GM23338 (cell line): ENCODE results near the gene CTNNA3. TPM values are rescaled to one million over a fixed set of nuclear protein-coding genes. Genes with fewer than 3 reads are reported as not detected.

Experiments used
- ATAC-seq: fragments of 200-7000 bp; cut with Tn5 transposase; 3 replicates; pipeline ENCODE4 v1.9.1; 2020
- DNase-seq: peaks from one replicate; pipeline ENCODE4 v3.0.0-alpha.2; 2015; ENCODE audit warnings: low spot score
- H2AFZ ChIP-seq: fragments of 200-600 bp; sonication (generic); 2 replicates; pipeline ENCODE4 v1.8.0; 2016; ENCODE audit warnings: antibody characterized with exemption, mild to moderate bottlenecking, moderate library complexity
- H3F3A ChIP-seq: fragments of 200-600 bp; sonication (generic); replicated peaks from 2 replicates; pipeline ENCODE4 v1.8.0; 2017; ENCODE audit warnings: antibody characterized with exemption, mixed run types, low read depth
- H3K27ac ChIP-seq: fragments of 200-600 bp; sonication (generic); 2 replicates; pipeline ENCODE4 v1.6.1; 2016; ENCODE audit warnings: low read depth
- H3K27me3 ChIP-seq: fragments of 200-600 bp; sonication (generic); 2 replicates; pipeline ENCODE4 v1.8.0; 2016; ENCODE audit warnings: mild to moderate bottlenecking, mixed run types, moderate library complexity; ENCODE audit not compliant: insufficient read depth
- H3K36me3 ChIP-seq: fragments of 200-600 bp; sonication (generic); 2 replicates; pipeline ENCODE4 v1.8.0; 2016; ENCODE audit warnings: mild to moderate bottlenecking; ENCODE audit not compliant: insufficient read depth
- H3K4me1 ChIP-seq: fragments of 200-600 bp; sonication (generic); 2 replicates; pipeline ENCODE4 v1.8.0; 2016; ENCODE audit warnings: mild to moderate bottlenecking, moderate library complexity; ENCODE audit not compliant: insufficient read depth
- H3K4me2 ChIP-seq: fragments of 200-600 bp; sonication (generic); 2 replicates; pipeline ENCODE4 v1.7.1; 2017; ENCODE audit warnings: mixed run types
- H3K4me3 ChIP-seq: fragments of 200-600 bp; sonication (generic); 2 replicates; pipeline ENCODE4 v1.6.1; 2016; ENCODE audit warnings: mixed run types
- H3K79me2 ChIP-seq: fragments of 200-600 bp; sonication (generic); replicated peaks from 2 replicates; pipeline ENCODE4 v1.8.0; 2017; ENCODE audit warnings: mild to moderate bottlenecking; ENCODE audit not compliant: insufficient read depth
- H3K9me2 ChIP-seq: fragments of 200-600 bp; sonication (generic); 2 replicates; pipeline ENCODE4 v1.8.0; 2017; ENCODE audit not compliant: insufficient read depth
- H4K20me1 ChIP-seq: fragments of 200-600 bp; sonication (generic); replicated peaks from 2 replicates; pipeline ENCODE4 v1.8.0; 2017; ENCODE audit warnings: mild to moderate bottlenecking; ENCODE audit not compliant: insufficient read depth
- H3K27ac Mint-ChIP-seq: 2 replicates; pipeline ENCODE4 v1.8.0; 2020; ENCODE audit warnings: inconsistent platforms, mild to moderate bottlenecking, moderate library complexity, mixed read lengths
- H3K27me3 Mint-ChIP-seq: 3 replicates; pipeline ENCODE4 v1.8.0; 2022; ENCODE audit warnings: low read depth, mild to moderate bottlenecking, moderate library complexity, mixed read lengths, inconsistent platforms; ENCODE audit not compliant: insufficient read depth, poor library complexity
- H3K36me3 Mint-ChIP-seq: 3 replicates; pipeline ENCODE4 v1.8.0; 2021; ENCODE audit warnings: low read depth, mild to moderate bottlenecking, inconsistent platforms, moderate library complexity, mixed read lengths
- H3K4me1 Mint-ChIP-seq: 3 replicates; pipeline ENCODE4 v1.8.0; 2020; ENCODE audit warnings: mild to moderate bottlenecking, inconsistent platforms, mixed read lengths
- H3K4me3 Mint-ChIP-seq: 3 replicates; pipeline ENCODE4 v1.8.0; 2021; ENCODE audit warnings: moderate library complexity, mild to moderate bottlenecking, inconsistent platforms, mixed read lengths
- H3K9me3 Mint-ChIP-seq: 3 replicates; pipeline ENCODE4 v1.8.0; 2020; ENCODE audit warnings: moderate library complexity, mild to moderate bottlenecking, inconsistent platforms, mixed read lengths
- CREB1 ChIP-seq: fragments of 250-450 bp; sonication (Bioruptor Pico); IDR thresholded peaks from 2 replicates; pipeline ENCODE4 v1.5.0; 2020; ENCODE audit warnings: low read depth, mild to moderate bottlenecking, moderate library complexity
- EZH2 ChIP-seq: fragments of 200-600 bp; sonication (generic); IDR thresholded peaks from one replicate; pipeline ENCODE4 v1.8.0; 2017; ENCODE audit warnings: antibody characterized with exemption, mild to moderate bottlenecking, low read depth; ENCODE audit not compliant: unreplicated experiment
- EZH2phosphoT487 ChIP-seq: fragments of 200-600 bp; sonication (generic); IDR thresholded peaks from one replicate; pipeline ENCODE4 v1.8.1; 2018; ENCODE audit warnings: antibody characterized with exemption; ENCODE audit not compliant: unreplicated experiment
- JUNB ChIP-seq: IDR thresholded peaks from one replicate; pipeline ENCODE4 v1.6.1; 2016; ENCODE audit warnings: antibody characterized with exemption; ENCODE audit not compliant: unreplicated experiment
- NANOG ChIP-seq: IDR thresholded peaks from 2 replicates; pipeline ENCODE4 v1.6.1; 2016; ENCODE audit warnings: antibody characterized with exemption, borderline replicate concordance
- POLR2AphosphoS5 ChIP-seq: IDR thresholded peaks from 2 replicates; pipeline ENCODE4 v1.6.1; 2016; ENCODE audit warnings: antibody characterized with exemption, low read depth
- STAT1 ChIP-seq: IDR thresholded peaks from one replicate; pipeline ENCODE4 v1.6.1; 2016; ENCODE audit warnings: antibody characterized with exemption; ENCODE audit not compliant: unreplicated experiment
- ZNF114 ChIP-seq: fragments of 250-450 bp; sonication (Bioruptor Pico); IDR thresholded peaks from 2 replicates; pipeline ENCODE4 v1.5.0; 2020; ENCODE audit warnings: mild to moderate bottlenecking, moderate library complexity
- ZNF331 ChIP-seq: fragments of 250-450 bp; sonication (Bioruptor Pico); IDR thresholded peaks from 2 replicates; pipeline ENCODE4 v1.5.0; 2020; ENCODE audit warnings: low read depth, mild to moderate bottlenecking, moderate library complexity
- polyA plus RNA-seq: library from polyadenylated mRNA; unstranded; fragments of >200 nt; fragmentation: Nextera tagmentation; extraction: Ambion mirVana; gene quantifications from 2 replicates; pipeline ENCODE4 v1.2.1, GENCODE V29; 2016
- total RNA-seq: library from RNA; depleted of rRNA; stranded (reverse); fragments of >200 nt; shearing (Covaris generic); gene quantifications from 2 replicates; pipeline ENCODE4 v1.2.3, GENCODE V29; 2014
- TF ChIP-seq, protein P1 (sequence below): IDR thresholded peaks from 2 replicates; pipeline ENCODE4 v1.6.1; 2016; ENCODE audit warnings: antibody characterized with exemption
- TF ChIP-seq, protein P2 (sequence below): IDR thresholded peaks from one replicate; pipeline ENCODE4 v1.6.1; 2018; ENCODE audit warnings: antibody characterized with exemption; ENCODE audit not compliant: unreplicated experiment
- TF ChIP-seq, protein P3 (sequence below): fragments of 250-450 bp; sonication (Bioruptor Pico); IDR thresholded peaks from 2 replicates; pipeline ENCODE4 v1.5.0; 2020; ENCODE audit warnings: mild to moderate bottlenecking, moderate library complexity
- TF ChIP-seq, protein P4 (sequence below), 2 experiments: fragments of 200-600 bp in 1 of 2; sonication (generic) in 1 of 2; conservative IDR thresholded peaks; 2 replicates each; pipeline versions ENCODE4 v1.5.1 to v1.6.1; 2016 to 2017; ENCODE audit warnings: antibody characterized with exemption in 2 of 2, low read depth in 2 of 2, mild to moderate bottlenecking in 2 of 2, moderate library complexity in 1 of 2

The CTNNA3 gene
- total and polyA plus RNA-seq, 2 experiments from 2014 or later: 0.71 to 3.3 TPM

DNA sequence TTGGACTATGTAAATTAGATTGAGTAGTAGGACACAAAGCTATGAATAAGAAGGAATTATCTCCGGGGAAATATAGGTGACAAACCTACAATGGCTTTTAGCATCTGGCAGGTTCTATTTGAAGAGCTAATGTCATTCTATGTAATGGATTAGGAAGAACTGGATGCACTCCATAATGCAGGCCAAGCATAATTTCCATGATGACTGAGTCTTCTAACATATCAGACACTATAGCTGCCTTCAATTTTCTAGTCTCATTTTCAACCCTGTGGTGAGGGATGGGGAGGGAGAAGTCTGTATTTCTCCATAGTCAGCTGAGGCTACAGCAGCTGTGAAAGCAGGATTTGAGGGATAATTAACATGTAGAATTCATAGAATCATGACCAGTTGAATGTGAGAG is 1160.6 kb downstream of the CTNNA3 start:
- H3K27ac Mint-ChIP-seq: no peak overlapping the region
- Histone ChIP-seq H4K20me1 (no peaks in the 10 kb centered on the region), H3K4me2 (no peak overlapping the region), H3K4me1 (no peaks in the 10 kb centered on the region), H3F3A (no peaks in the 10 kb centered on the region), H2AFZ (no peak overlapping the region), H3K4me3 (no peak overlapping the region), H3K9me2 (no peaks in the 10 kb centered on the region), H3K27ac (no peak overlapping the region), H3K27me3 (no peaks in the 10 kb centered on the region), H3K79me2 (no peaks in the 10 kb centered on the region), H3K36me3 (no peaks in the 10 kb centered on the region)
- DNase-seq (no peak), ATAC-seq (no peak)
- peaks cover 11% of the 10 kb centered on the region; the same call in 2 of the 3 replicates for H3K4me1 Mint-ChIP-seq
- no peak overlapping the region for H3K4me3 Mint-ChIP-seq
- TF ChIP-seq JUNB (no peak), ZNF114 (CRISPR knock-in tag) (no peak), ZNF331 (CRISPR knock-in tag) (no peak), EZH2 (no peak), POLR2AphosphoS5 (no peak), CREB1 (CRISPR knock-in tag) (no peak), EZH2phosphoT487 (no peak), STAT1 (no peak), NANOG (no peak)
- TF ChIP-seq, protein P1, sequence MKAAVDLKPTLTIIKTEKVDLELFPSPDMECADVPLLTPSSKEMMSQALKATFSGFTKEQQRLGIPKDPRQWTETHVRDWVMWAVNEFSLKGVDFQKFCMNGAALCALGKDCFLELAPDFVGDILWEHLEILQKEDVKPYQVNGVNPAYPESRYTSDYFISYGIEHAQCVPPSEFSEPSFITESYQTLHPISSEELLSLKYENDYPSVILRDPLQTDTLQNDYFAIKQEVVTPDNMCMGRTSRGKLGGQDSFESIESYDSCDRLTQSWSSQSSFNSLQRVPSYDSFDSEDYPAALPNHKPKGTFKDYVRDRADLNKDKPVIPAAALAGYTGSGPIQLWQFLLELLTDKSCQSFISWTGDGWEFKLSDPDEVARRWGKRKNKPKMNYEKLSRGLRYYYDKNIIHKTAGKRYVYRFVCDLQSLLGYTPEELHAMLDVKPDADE: no peak
- TF ChIP-seq, protein P2, sequence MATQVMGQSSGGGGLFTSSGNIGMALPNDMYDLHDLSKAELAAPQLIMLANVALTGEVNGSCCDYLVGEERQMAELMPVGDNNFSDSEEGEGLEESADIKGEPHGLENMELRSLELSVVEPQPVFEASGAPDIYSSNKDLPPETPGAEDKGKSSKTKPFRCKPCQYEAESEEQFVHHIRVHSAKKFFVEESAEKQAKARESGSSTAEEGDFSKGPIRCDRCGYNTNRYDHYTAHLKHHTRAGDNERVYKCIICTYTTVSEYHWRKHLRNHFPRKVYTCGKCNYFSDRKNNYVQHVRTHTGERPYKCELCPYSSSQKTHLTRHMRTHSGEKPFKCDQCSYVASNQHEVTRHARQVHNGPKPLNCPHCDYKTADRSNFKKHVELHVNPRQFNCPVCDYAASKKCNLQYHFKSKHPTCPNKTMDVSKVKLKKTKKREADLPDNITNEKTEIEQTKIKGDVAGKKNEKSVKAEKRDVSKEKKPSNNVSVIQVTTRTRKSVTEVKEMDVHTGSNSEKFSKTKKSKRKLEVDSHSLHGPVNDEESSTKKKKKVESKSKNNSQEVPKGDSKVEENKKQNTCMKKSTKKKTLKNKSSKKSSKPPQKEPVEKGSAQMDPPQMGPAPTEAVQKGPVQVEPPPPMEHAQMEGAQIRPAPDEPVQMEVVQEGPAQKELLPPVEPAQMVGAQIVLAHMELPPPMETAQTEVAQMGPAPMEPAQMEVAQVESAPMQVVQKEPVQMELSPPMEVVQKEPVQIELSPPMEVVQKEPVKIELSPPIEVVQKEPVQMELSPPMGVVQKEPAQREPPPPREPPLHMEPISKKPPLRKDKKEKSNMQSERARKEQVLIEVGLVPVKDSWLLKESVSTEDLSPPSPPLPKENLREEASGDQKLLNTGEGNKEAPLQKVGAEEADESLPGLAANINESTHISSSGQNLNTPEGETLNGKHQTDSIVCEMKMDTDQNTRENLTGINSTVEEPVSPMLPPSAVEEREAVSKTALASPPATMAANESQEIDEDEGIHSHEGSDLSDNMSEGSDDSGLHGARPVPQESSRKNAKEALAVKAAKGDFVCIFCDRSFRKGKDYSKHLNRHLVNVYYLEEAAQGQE: no peak
- TF ChIP-seq, protein P3, sequence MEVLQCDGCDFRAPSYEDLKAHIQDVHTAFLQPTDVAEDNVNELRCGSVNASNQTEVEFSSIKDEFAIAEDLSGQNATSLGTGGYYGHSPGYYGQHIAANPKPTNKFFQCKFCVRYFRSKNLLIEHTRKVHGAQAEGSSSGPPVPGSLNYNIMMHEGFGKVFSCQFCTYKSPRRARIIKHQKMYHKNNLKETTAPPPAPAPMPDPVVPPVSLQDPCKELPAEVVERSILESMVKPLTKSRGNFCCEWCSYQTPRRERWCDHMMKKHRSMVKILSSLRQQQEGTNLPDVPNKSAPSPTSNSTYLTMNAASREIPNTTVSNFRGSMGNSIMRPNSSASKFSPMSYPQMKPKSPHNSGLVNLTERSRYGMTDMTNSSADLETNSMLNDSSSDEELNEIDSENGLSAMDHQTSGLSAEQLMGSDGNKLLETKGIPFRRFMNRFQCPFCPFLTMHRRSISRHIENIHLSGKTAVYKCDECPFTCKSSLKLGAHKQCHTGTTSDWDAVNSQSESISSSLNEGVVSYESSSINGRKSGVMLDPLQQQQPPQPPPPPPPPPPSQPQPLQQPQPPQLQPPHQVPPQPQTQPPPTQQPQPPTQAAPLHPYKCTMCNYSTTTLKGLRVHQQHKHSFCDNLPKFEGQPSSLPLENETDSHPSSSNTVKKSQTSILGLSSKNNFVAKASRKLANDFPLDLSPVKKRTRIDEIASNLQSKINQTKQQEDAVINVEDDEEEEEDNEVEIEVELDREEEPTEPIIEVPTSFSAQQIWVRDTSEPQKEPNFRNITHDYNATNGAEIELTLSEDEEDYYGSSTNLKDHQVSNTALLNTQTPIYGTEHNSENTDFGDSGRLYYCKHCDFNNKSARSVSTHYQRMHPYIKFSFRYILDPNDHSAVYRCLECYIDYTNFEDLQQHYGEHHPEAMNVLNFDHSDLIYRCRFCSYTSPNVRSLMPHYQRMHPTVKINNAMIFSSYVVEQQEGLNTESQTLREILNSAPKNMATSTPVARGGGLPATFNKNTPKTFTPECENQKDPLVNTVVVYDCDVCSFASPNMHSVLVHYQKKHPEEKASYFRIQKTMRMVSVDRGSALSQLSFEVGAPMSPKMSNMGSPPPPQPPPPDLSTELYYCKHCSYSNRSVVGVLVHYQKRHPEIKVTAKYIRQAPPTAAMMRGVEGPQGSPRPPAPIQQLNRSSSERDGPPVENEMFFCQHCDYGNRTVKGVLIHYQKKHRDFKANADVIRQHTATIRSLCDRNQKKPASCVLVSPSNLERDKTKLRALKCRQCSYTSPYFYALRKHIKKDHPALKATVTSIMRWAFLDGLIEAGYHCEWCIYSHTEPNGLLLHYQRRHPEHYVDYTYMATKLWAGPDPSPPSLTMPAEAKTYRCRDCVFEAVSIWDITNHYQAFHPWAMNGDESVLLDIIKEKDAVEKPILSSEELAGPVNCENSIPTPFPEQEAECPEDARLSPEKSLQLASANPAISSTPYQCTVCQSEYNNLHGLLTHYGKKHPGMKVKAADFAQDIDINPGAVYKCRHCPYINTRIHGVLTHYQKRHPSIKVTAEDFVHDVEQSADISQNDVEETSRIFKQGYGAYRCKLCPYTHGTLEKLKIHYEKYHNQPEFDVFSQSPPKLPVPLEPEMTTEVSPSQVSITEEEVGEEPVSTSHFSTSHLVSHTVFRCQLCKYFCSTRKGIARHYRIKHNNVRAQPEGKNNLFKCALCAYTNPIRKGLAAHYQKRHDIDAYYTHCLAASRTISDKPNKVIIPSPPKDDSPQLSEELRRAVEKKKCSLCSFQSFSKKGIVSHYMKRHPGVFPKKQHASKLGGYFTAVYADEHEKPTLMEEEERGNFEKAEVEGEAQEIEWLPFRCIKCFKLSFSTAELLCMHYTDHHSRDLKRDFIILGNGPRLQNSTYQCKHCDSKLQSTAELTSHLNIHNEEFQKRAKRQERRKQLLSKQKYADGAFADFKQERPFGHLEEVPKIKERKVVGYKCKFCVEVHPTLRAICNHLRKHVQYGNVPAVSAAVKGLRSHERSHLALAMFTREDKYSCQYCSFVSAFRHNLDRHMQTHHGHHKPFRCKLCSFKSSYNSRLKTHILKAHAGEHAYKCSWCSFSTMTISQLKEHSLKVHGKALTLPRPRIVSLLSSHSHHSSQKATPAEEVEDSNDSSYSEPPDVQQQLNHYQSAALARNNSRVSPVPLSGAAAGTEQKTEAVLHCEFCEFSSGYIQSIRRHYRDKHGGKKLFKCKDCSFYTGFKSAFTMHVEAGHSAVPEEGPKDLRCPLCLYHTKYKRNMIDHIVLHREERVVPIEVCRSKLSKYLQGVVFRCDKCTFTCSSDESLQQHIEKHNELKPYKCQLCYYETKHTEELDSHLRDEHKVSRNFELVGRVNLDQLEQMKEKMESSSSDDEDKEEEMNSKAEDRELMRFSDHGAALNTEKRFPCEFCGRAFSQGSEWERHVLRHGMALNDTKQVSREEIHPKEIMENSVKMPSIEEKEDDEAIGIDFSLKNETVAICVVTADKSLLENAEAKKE (CRISPR knock-in tag): no peak
- TF ChIP-seq, protein P4, sequence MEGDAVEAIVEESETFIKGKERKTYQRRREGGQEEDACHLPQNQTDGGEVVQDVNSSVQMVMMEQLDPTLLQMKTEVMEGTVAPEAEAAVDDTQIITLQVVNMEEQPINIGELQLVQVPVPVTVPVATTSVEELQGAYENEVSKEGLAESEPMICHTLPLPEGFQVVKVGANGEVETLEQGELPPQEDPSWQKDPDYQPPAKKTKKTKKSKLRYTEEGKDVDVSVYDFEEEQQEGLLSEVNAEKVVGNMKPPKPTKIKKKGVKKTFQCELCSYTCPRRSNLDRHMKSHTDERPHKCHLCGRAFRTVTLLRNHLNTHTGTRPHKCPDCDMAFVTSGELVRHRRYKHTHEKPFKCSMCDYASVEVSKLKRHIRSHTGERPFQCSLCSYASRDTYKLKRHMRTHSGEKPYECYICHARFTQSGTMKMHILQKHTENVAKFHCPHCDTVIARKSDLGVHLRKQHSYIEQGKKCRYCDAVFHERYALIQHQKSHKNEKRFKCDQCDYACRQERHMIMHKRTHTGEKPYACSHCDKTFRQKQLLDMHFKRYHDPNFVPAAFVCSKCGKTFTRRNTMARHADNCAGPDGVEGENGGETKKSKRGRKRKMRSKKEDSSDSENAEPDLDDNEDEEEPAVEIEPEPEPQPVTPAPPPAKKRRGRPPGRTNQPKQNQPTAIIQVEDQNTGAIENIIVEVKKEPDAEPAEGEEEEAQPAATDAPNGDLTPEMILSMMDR (conservative IDR thresholded peaks at IDR 0.05; ENCODE audit: low read depth in 2 of 2): no peak
- no peaks in the 10 kb centered on the region for H3K27me3 Mint-ChIP-seq
- no peaks in the 10 kb centered on the region for H3K9me3 Mint-ChIP-seq
- H3K36me3 Mint-ChIP-seq: no peaks in the 10 kb centered on the region
